GM18507 (cell line): ENCODE results near the gene PPFIBP1.
A peak's percentile ranks its signal among the peaks of the same experiment; 100 is the strongest.

Source experiments
- DNase-seq: peaks from one replicate; pipeline ENCODE4 v3.0.0; 2011; ENCODE audit warnings: low read depth; ENCODE audit not compliant: insufficient read length; ENCODE audit errors: extremely low spot score
- FAIRE-seq: peaks from 2 replicates; lab custom pipeline; 2011; peaks lifted over from hg19 to GRCh38; lab: Jason Lieb, UNC

Gene PPFIBP1

DNA sequence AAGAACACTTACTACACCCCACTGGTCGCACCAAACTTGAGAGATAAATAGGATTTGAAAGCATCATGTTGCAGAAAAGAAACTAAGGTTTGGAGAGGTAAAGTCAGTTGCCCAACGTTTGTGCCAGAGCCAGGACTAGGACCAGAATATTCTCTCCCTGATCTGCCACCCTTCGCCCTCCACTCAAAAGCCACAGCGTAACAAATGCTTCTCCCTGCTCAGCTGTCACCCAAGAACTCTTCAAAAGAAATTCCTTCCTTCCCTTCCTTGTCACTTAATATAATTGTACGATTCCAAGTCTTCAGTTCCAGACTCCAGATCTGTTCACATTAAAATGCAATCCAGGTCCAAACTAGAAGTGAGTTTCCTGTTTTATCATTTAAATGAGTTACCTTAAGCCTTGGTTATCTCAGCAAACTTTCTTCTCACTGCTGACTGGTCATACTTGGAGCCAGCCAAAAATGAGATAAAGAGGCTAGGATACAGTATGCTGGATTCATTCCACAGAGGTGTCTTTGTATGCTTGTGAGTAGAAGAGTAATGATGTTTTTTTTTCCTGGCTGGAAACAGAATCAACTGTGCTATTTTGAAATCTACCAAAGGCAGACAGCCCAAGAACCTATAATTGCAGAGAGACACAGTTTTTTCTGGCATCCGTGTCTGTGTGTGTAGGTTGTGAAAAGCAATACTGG lies 12.8 kb upstream of the PPFIBP1 start:
- DNase-seq: no peak
- FAIRE-seq: no peak

DNA sequence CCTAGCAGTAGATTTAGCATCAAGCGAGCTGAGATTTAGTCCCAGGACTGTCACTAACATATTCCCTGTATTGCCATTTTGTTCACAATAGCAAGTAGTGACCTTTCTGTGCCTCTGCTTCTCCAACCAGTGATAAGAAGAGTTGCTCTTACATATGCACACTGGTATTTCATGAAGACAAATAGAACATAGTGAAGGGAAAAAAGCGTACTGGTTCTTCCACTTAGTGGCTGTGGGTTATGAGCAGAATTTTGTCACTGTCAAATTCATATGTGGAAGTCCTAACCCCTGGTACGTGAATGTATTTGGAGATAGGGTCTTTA lies 12.3 kb upstream of the PPFIBP1 start:
- DNase-seq (no peak), FAIRE-seq (no peak)

DNA sequence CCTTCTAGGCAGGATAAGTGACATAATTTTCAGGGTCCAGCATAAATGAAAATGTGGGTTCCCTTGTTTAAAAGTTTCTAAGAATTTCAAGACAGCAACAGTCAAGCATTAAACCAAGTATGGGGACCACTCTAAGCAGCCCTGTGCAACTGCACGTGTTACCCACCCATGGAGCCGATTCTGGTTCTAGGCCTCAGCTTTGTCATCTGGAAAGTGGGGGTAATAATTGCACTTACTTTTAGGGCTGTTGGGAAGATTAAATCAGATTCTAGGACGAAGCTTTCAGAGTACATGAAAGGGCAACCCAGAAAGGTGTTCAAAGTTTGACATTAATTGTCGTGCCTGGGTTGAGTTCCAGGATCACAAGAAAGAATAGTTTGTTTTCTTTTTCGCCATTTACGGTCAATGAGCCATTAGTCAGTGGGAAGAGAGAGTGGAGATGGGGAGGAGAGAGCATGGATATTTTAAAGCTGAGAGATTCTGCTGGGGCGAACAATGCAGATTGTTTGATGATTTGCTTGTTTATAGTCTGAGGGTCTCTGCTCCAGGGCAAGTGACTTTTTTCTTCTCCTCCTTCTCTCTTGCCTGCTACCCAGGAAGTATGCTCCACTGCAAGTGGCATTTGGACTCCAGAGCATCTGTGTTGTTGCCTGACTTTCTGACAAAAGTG lies 10.7 kb upstream of the PPFIBP1 start:
- FAIRE-seq (no peak), DNase-seq (no peak)

DNA sequence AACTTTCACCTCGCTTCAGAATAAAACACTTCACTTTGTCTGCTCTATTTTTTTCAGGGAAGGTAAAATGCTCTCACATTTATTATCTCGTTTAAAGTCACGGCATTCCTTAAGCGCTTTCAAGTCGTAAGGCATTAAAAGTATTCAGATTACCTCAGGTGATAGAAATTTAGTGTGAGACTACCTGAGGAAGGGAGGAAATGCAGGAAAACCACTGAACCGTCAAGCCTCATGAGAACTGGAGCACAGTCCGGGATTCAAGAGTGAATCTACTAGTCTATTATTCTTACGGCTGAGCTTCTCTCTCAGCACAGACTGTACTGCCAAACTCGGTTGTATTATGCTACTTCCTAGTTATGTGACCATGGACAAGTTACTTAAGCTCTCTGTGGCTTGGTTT lies 8.3 kb upstream of the PPFIBP1 start:
- DNase-seq (no peak), FAIRE-seq (no peak)

DNA sequence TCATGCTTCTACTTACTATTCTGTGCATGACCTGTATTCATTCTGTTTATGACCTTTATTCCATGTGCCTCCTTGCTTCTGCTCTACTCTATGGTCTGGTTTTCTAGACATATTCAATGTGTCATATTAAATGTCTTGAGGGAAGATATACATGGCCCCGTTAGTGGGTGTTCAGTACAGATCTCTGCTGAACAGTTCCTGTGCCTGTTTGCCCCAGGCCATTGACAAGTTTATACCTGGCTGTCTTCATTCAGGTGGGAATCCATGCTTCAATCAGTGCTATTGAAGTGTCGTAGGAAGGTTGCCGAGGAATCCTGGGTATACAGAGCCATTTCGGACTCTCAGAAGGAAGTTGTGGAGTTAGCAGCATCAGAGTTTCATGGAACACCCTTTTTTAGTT lies 7.4 kb upstream of the PPFIBP1 start:
- FAIRE-seq (no peak), DNase-seq (no peak)

DNA sequence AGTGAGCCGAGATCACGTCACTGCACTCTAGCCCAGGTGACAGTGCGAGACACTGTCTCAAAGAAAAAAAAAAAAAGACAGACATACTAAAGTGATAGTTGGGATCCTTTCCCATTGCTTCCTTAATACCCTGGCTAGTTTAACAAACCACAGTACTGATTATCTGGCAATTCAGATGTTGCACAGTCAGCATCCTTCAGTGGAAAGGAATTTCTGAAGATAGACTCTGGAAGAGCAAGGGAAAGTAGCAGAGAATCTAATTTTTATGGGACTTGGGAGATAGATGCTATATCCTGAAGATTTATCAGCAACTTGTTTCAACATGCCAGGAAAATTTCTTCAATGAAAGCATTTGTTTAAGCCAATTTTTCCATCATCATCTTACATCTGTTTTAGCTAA lies 6.5 kb upstream of the PPFIBP1 start:
- FAIRE-seq: no peak
- DNase-seq: no peak

DNA sequence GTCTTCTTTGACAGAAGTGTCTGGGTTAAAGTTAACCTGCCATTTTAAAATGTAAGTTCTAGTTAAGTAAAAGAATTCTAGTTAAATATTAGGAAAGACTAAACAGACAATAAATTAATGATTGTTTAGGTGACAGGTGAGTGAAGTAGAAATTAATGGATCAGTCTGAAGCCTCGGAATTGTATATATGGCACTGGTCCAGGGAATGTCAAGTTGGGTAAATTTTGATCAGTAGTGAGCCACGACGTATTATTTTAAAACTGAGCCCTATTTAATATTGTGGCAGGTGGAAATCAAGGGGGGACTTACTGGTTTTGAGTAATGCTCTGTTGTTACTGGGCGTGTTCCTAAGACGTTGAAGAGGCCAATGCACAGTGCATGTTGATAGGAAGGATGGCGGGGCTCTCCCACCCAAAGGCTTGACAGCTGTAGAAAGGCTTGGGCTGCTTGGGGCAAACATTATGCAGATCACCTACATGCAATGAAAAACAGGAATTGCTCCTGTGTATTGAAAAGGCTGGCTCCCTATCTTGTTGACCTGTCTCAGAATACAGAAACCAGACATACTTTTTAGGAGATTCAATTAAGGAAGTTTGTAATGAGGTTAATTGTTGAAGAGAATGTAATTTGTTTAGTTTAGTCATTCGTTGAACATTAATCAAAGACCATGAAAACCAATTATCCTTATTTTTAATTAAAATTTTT lies 5.9 kb upstream of the PPFIBP1 start:
- DNase-seq (no peak), FAIRE-seq (no peak)

DNA sequence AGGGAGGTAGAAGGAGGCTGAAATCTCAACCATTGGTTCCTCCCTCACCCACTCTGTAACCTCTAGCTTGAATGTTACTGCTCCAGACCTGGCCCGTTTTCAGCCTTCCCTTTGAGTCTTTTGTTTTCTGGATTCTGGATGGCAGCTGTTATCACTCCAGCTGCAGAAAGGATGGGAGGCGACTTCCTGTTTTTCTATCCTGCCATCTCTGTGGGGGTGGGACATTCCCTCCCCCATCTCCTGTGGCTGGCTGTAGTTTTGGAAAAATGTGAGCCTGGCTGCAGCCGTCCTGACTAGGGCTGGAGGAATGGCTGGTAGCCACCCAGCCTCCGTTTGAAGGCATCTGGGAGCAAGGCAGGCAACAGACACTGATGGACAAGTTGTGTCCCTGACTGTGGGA lies 2.9 kb upstream of the PPFIBP1 start:
- no peak for FAIRE-seq
- DNase-seq: no peak

DNA sequence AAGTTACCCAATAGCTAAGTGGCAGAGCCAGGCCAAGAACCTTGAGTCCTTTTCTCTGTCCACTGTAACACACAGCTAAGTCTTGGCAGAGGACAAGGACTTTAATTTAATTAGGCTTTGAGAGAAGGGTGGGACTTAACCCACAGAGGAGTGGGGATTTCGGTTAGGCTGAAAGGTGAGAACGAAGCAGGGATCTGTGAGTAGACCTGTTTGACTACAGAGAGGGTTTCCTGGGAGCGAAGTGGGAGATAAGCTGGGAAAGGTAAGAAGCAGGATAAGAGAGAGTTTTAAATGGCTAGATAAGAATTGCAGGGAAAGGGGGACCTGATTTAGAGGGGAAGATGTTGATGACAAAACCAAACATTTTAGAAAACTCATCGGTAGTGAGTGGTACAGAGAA lies 2.0 kb upstream of the PPFIBP1 start:
- no peak for FAIRE-seq
- no peak for DNase-seq

DNA sequence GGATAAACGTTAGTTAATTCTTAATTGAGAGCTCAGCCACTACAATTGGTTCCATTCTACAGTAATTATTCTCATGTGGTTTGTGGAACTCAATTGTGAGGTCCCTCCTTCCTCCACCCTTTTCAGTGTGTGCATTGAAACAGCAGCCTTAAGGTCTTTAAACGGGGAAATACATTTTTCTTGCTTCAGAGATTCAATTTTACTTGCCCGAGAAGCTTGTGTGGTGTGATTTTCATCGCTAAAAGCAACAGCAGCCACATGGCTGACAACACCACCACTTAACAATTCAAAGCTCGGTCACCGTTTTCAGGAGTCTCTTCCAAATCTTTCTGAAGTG lies 733 bp upstream of the PPFIBP1 start:
- DNase-seq: no peak
- FAIRE-seq: no peak

DNA sequence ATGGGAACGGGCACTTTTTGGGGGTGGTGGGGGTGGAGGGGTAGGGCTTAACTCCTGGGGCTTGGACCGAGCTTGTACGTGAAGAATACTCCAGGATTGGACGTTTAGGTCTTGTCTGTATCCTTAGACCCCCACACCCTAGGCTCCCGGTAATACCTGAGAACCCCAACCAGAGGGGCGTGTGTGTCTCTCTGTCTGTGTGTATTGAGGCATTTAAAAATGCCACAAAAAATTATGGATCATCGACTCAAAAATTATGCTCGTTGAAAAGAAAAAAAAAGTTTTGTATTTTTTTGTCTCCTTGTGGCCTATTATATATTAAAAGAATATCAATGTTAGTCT lies 459 bp downstream of the PPFIBP1 start:
- FAIRE-seq (no peak), DNase-seq (no peak)

DNA sequence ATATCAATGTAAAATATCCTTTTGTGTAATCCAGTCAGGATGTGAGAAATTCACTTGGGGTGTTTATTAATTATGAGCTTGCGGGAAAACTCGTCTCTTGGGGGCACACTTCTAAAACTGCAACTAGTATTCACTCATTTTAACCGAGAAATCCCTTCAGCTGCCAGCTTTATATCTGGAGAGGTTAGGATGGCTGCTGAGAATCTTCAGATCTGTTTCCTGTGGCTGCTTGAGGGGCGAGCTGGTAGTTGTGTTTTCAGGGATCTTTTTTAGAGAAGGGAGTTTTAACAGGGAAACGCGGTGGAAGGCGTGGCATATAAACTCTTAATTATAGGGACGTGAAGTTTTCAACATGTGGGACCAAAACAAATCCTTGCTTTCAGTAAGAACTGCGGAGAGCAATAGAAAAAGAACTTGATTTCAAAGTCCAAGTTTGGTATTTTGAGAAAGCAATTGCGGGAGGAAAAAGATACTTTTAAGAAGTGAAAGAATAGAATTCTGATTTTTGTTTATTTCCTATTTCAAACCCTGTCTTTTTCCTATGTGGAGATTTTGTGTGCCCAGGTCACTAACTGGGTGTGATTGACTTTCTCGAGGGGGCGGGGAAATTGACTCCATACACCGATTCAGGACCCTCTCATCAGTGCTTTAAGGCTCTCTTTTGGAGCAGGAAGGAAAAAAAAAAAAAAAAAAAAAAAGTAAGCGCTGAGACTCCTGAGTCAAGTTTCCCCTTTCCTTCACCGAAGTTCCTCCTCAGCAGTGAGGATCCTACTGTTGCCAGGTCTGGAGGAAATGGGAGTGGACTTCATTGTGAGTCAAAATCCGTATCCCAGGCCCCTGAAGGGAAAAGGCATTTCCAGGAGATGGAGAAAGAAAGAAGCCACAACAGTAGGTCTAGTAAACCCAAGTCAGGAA lies 1.1 kb downstream of the PPFIBP1 start:
- FAIRE-seq (peak; percentile 41), DNase-seq (no peak)

DNA sequence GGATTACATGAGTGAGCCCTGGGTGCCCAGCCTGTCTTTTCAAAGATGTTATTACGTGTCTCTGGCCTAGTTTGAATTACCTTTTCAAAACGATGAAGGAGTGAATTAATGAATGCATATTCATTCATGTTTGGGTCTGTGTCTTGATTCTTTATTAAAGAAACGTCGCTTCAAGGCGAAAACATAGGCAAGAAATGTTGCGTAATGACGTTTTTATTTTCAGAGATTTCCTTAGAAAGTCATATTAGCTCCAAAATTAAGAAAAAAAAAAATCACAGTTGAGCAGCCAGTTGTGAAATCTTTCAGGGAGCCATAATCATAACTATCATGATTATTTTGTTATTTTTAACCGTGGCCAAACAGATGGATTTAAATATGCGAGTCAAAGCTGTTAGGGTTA lies 3.5 kb downstream of the PPFIBP1 start:
- DNase-seq: no peak
- FAIRE-seq: no peak

DNA sequence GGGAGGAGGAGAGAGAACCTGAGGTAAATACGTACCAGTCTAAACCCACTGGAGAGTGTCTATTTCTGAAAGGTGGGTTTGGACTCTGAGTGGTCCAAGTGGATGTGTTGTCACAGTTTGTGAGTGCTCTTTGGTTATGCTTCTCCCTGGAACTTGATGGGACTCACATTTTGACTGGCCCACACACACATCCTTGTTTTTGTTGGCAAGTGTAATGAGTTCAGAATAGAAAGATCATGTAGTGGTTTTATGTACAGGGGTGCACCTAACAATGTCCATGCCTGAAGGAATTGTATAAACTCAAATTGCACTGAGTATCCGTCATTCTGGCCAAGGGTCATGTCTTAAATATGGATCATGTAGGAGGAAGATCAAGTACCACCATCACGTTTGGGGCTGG lies 4.8 kb downstream of the PPFIBP1 start:
- FAIRE-seq (no peak), DNase-seq (no peak)

DNA sequence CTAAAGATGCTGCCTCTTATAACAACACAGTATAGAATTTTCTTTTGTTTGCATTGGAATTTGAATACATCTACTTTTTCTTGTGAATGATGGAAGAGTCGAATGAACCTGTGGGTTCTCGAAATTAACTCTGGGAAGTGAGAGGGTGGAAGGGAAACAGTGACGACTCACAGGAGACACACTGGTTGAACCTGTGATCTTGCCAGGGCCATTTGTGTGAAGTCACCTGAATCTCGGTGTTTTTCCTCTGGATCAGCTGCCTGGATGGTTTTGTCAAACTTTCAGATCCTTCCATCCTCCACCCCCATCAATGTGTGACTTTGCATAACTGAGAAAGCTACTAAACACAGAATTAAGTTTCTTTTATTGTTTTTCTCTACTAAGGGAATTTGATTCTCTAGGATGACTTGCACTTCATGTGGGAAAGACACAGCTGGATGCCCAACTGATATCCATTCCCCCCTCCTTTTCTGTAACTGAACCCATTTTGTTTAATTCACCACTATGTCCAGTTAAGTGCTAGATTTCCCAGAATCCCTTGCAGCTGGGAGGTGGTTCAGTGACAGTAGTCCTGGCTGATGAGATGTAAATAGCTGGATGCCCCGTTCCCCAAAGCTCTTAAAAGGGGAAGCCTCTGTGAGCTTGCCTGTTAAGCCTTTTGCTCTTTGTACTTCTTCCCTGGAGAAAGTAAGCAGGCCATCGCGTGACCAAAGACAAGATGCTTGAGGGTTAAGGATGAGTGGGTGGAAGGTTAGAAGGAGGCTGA lies 6.3 kb downstream of the PPFIBP1 start:
- FAIRE-seq: peak; percentile 42
- no peak for DNase-seq

DNA sequence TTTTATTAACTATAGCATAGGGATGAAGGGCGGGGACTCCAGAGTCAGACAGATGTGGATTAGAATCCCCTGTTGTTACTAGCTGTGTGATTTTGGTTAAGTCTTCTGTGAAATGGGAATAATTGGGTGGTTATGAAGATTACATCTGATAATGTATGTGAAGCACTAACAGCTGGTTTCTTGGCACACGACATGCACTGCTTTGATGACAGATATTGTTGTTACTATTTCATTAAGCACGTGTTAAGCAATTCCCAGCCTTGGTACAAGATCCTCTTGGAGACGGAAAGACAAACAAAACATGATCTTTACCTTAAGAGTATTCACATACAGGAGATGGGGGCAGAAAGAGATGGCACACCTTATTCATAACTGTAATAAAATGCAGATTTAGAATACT lies 7.9 kb downstream of the PPFIBP1 start:
- DNase-seq (no peak), FAIRE-seq (no peak)

DNA sequence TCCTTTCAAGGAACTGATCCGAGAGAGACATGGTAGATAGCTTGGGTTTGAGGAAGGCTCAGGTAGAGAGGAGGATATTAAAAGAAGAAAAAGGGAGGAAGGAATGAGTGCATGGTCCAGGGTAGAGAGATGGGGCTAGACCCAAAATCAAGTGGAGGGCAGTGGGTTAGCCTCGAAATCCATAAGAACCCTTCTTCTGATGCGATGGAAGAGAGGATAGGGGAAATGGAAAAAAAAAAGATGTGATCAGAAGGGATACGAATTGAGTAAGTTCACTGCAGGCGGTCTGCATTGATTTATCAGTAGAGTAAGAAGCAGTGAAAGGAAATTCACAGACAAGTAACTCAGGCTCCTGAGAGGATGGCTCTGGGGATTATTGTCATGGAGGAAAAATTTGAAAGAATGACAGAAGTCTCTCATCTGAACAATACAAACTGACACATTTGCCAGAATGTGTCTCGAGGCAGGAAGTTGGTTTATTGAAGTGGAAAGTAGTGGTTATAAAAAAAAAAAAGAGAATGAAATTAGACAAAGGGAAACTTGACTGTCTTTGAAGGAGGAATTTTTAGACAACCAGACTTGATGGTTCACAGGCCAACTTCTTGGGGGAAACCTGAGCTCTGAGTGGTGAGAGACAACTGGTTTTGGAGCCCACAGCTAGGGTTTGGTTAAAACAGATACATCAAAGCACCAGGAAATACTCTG lies 10.2 kb downstream of the PPFIBP1 start:
- peak; percentile 80 for FAIRE-seq

DNA sequence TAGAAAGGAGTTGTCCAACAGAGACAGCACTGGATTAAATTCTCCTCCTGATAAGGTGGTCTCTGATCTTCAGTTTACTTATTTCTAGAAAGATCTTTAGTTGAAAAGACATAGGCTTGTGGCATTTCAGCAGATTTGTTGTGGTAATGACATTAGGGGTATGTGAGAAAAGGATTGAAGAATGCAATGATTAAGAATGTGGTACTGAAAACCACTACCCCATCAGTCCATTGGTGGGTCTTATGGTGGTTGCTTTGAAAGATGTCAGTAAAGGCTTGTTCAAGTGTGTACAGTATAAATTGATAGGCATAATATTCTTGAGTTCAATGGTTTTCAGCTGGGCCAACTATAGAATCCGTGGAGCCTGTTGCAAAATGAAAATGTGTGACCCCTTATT lies 10.8 kb downstream of the PPFIBP1 start:
- FAIRE-seq: no peak
- no peak for DNase-seq

More for the DNA sequence above, 10.2 kb downstream of the PPFIBP1 start:
- no peak for DNase-seq

DNA sequence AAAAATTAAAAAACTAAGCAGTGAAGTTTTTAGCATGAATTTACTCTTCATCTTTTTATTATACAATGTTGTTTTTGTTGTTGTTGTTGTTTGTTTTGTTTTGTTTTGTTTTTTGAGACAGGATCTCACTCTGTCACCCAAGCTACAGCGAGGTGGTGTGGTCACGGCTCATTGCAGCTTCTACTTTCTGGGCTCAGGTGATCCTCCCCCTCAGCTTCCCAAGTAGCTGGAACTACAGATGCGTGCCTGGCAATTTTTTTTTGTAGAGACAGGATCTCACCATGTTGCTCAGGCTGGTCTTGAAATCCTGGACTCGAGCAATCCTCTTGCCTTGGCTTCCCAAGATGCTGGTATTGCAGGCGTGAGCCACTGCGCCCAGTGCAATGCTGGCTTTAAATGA lies 11.3 kb downstream of the PPFIBP1 start:
- peak; percentile 61 for FAIRE-seq

More for the DNA sequence above, 11.3 kb downstream of the PPFIBP1 start:
- no peak for DNase-seq
